Hematopoietic multipotent progenitor cell treated with erythropoietin and hydrocortisone succinate and interleukin-3 and kit ligand, for 6 days (in vitro differentiated cells): ENCODE results near the gene SSPN.

ENCODE experiments used
- DNase-seq: peaks from one replicate; pipeline ENCODE4 v3.0.0-alpha.2; 2015

SSPN gene

DNA sequence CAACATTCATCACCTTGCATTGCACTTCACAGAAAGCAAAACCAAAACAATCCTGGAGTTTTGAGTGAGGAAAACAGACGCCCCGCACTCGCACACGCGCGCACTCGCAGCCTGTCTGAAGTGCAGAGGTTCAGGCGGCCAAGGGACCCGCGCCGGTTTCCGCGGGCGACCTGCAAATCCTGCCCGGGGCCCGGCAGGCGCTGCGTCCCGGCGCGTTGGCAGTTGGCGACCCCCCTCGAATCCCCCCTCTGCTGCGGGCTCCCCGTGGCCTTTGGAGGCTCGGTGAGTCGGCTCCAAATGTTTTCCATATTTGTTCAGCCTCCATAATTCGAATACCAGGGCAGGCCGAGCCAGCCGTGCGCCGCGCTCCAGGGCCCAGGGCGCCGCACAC is at the start of gene SSPN:
TSS of gene SSPN (plus strand) at position 324 of the 391 bp plus-strand sequence. CDS start 100 bp downstream, outside the sequence.
- peak; percentile 21 for DNase-seq

DNA sequence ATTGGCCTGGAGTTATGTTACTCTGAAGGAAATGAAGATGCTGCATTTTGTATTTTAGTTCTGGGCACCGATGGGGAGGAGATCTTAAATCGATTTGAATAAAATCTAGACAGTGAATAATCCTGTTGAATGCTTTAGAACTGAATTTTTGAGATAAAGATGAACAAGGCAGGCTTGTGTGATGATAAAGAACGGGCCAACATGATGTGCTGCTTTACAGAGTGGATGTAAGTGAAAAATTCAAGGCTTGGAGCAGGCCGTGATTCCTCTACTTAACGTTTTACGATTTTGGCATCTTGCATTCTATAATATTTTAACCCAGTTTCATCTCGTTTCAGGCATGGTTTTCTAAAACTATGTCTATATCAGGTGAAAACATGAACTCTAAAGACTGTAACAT is 47.1 kb upstream of the SSPN start:
- no peak for DNase-seq

DNA sequence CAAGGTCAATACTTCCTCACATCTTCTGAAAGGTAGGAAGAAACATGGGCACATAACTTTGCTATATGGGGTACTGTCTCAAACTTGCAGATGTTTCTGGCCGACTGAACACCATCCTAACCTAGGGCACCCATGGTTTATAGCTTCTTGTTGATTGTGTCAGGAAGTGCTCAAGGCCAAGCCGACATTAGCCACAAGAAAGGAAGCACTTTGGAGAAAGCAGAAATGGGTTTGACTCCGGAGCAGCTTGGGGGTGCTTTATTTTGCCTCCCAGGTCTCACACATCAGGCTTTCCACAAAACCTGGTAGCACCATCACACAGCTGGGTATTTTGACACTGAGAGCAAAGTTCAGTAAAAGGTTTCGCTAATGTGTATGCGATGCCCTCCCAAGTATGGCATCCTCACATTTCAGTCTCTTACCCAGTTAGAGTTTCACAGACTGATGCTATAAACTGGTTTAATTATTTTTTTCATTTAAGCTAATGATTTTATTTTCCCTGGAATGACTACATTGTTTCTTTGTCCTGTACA is 45.3 kb upstream of the SSPN start:
- peak; percentile 17 for DNase-seq

DNA sequence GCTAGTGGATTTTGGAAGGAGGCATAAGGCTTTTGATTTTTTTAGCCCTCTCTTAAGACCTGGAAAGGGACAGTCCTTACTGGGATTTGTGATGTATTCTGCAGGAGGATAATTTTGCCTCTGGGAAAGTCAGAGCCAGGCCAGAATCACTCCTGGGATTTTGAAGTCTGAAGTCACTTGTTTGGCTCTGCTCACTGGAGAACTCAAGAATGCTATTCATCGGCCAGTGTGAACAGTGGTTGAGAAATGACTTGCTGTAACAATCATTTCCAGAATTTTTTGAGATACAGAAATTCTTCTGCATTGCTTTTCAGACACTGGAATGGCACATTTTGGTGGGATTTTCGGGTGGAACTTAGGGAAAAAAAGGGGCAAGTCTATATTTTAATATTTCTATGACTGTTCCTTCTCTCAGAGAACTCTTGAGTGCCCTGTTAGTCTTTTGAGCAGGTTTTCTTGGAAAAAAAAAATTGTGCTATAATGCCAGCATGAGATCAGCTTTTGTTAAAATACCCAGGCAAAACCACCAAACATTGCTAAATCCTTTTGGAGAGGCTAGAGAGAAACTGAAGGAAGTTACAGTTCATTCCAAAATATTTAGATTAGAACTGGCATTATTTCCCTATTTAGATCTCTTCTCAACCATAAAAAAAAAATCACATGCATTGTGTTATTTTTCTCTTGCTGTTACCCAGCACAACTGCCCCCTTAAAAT is 44.5 kb upstream of the SSPN start:
- DNase-seq = no peak

GRCh38 chr12:26152507-26153102 is 42.8 kb upstream of the SSPN start:
- no peak for DNase-seq

DNA sequence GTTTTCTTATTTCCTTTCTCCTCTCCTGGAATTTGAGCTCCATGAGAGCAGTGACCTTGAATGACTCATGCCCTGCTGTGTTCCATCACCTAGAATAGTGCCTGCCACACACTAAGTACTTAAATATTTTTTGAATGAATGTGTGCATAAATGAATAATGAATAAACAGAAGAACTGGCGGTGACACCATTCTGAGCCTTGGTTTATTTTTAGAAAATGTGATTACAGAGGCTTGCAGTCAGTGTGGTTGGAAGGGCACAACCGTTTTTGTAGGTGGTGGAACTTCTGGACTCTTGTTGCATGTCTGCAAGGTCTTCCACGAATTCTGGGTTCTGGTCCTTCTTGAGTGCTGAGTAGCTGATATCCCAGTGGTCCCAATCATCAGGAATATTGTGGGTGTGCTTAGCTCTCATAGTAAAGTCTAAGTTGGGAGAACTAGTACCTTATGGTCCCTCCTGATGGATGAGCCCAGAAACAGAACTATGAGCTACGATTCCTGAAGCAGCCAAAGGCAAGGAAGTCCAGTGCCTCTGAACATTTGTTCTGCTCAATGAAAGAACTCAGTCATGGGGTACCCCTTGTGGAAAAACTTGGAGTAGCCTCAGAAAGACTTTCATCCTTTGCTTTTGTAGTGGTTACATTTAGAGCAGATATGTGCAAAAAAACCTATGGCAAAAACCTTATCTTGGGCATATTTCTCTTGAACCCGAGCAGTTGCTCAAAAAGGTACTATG is 41.8 kb upstream of the SSPN start:
- DNase-seq = no peak

DNA sequence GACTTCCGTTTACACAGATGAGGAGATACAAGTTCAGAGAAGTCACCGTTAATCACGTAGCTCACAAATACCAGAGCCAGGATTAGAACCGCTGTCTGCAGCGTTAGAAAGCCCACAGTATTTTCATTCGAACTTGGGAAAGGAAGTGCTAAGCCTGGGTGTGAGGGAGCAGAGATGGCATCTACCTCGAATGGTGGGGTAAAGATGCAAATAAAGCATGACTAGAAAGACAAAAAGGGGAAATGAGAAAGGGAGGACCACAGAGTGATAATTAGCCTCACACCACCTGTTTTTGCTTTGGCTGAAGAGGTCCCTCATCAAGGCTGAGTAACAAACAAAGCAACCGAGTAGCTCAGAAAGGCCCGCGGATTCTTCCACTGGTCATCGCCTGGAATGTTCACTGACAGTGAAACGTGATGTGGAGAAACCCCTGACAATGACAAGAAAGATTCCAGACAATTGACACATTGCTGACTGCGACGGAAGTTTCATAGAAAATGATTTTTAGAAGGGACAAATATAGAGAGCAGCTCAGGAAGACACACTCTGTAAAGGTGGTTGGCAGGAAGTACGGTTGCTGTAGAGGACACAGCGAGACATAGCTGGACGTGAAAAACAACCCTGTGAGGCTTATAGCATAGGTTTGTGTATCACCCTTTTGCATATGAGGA is 39.0 kb upstream of the SSPN start:
- DNase-seq = no peak

DNA sequence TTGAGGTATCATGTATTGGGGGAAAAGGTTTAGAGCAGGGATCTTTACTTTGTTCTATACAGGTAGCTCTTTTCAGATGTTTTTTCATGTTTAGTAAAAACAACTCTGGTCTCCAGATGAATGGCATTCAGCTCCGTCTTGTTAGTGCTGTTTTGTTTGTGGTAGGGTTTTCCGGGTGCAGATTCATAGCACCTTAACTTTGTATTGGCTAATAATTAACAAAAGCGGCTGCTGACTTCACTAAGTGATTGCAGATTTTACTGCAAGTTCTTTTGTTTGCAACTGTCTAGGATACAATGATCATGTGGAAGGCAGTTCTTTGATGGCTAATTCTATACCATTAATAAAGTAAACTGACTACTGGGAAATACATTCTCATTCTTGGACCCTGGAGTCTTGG is 38.4 kb upstream of the SSPN start:
- DNase-seq = no peak

- no peak for DNase-seq
Measured at GRCh38 chr12:26158078-26158764, 37.2 kb upstream of the SSPN start.

- DNase-seq = no peak
Measured at GRCh38 chr12:26162174-26162573, 33.2 kb upstream of the SSPN start.

DNA sequence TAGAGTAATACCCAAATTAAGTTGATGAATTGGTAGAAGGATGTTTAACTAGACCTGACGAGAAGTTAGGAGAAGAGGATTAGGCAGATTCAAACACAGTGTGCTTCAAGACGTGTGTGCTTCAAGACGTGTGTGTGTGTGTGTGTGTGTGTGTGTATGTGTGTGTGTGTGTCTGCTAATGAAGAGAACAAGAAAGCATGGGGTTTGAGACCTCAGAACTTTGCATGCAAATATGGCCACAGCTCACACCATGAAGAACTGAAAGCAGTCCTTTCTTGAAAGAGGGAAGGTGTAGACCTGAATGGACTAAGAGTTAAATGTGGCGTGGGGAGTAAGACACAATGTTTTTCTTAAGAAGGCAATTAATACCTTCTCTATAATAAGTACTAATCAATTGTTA is 32.5 kb upstream of the SSPN start:
- no peak for DNase-seq

DNA sequence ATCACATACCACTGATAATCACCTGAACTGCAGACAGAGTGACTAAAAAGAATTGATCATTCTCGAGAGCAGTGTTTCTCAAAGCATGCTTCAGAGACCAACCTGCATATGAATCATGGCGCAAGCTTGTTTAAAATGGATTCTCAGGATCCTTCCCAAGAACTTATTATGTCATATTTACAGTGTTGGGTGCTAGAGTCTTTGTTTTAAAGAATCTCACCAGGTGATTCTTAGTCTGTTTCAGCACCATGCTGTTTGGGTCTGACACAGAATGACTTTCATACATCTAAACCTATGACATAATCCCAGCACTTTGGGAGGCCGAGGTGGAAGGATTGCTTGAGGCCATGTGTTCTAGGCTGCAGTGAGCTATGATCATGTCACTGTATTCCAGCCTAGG is 31.3 kb upstream of the SSPN start:
- no peak for DNase-seq

DNA sequence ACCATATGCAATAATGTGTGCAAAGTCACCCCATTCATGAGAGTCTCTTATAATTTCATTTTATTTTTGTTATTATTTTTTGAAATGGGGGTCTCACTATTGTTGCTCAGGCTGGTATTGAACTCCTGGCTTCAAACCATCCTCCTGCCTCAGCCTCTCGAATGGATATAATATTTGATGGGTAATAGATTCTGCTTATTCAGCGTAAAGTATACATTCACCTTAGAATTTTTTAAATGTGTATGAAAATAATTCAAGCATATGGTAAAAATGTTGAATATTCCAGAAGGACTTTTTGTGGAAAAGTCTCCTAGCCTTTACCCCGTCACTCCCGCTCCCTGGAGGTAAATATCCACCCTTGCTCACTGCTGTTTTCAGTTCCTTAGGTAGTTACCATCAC is 23.4 kb upstream of the SSPN start:
- no peak for DNase-seq

- peak; percentile 10 for DNase-seq
Measured at GRCh38 chr12:26172539-26172938, 22.8 kb upstream of the SSPN start.

- DNase-seq = no peak
Measured at GRCh38 chr12:26172946-26173552, 22.3 kb upstream of the SSPN start.

DNA sequence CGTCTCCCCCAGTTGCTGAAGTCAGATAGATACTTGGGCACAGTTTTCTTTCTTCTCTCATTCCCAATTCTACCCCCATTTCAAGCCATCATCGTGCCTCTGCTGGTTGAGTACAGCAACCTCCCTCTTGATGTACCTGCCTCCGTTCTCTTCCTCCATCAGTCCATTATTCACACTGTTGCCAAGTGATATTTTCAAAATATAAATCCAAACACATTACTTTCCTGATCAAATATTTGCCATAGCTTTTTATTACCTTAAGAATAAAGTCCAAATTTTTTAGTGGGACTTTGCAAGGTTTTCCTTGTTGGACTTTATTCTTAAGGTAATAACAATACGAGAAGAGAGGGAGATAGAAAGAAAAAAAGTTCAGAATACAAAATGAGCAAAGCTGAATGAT is 18.6 kb upstream of the SSPN start:
- no peak for DNase-seq

GRCh38 chr12:26177283-26177682 is 18.1 kb upstream of the SSPN start:
- DNase-seq = no peak

DNA sequence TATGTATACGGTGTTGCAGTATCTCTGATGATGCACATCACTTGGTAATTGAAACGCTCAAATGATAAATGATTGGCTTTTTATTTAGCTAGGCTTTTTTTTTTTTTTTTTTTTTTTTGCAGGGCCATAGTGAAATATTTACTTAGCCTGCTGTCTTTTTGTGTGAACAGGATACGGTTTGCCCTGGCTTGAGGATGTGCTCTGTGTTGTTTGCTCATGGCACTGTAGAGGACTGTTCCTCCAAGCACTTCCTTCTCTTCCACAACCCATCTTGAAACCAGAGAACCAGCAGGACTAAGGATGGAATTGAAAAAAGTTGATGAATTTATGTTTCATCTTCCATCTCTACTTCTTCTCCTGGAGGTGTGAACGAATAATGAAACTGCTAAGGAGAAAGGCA is 15.5 kb upstream of the SSPN start:
- DNase-seq = no peak

- DNase-seq = no peak
Measured at GRCh38 chr12:26182377-26182776, 13.0 kb upstream of the SSPN start.

DNA sequence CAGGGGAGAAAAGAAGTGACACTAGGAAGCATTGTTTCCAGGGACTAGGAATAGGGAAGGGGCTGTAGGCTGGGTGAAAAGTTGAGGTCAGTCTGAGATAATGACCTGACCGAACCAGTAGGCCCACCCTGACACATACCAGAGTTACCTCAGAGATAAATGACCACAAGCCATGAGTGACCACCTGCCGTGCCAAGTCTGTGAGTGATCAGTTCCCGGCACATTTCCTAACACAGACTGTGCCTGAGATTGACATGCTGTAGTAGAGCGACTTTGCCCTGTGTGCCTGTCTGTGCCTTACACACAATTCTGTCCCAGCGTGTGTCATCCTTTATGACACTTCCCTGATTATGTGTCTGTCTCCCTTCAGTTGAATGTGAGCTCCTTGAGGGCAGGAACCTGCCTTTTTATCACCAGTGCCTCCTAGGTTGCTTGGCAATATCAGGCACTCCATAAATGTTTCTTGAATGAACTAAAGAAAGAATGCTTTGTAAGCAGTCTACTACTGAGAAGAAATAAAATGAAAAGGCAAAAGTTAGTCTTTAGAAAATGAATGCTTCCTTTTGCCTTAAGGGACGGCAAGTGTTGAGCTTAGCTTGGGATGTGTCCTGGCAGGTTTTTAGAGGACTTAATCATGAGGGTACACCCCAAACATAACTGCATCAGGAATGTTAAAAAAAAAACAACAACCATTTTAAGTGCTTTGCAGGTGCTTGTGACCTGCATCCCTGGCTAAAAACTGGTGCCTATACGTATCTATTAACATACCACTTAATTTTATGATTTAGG is 9.6 kb upstream of the SSPN start:
- DNase-seq = no peak

DNA sequence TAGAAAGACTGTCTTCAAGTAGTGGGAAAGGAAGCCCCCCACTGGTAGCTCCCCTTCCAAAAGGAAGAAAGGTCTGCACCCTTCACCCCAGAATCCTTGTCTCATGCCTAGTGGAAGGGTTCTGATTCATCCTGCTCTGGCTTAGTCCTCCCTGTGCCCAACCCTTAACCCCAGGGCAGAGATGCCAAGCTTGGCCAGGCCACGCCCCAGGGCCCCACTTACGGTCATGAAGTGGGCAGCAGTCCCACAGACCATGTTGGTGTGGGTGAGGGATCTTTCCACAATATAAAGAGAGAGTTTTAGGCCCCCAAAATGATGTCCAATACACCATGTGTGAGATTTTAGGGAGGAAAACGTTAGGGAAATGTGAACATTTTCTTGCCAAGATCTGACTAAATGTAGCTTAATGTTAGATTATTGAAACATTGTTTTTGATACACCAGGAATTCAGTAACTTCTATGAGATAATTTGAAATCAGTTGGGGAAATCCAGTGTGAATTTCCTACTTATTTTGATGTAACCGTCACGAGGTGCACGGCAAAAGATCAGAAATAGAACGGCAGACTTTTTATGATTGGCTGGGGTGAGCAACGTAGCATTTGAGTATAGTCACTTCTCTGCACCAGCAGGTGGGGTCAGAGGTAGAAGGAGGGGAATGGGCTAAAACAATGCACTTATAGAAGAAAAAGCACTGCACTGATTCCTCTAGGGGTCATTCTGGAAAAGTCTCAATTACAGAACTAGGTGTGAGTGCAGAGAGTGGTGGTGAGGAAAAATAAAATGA is 8.2 kb upstream of the SSPN start:
- no peak for DNase-seq
